GM23248 (cell line): ENCODE measurements around the gene ZNF638.

ENCODE experiments used
- EZH2 ChIP-seq: fragments of 200-600 bp; sonication (generic); IDR thresholded peaks from 2 replicates; pipeline ENCODE4 v1.6.1; 2018; ENCODE audit warnings: antibody characterized with exemption, mild to moderate bottlenecking; ENCODE audit not compliant: insufficient read depth, poor library complexity, severe bottlenecking
- EZH2phosphoT487 ChIP-seq: fragments of 200-600 bp; sonication (generic); IDR thresholded peaks from 2 replicates; pipeline ENCODE4 v1.6.1; 2018; ENCODE audit warnings: antibody characterized with exemption, moderate library complexity, mild to moderate bottlenecking, low read depth; ENCODE audit not compliant: insufficient read depth

DNA sequence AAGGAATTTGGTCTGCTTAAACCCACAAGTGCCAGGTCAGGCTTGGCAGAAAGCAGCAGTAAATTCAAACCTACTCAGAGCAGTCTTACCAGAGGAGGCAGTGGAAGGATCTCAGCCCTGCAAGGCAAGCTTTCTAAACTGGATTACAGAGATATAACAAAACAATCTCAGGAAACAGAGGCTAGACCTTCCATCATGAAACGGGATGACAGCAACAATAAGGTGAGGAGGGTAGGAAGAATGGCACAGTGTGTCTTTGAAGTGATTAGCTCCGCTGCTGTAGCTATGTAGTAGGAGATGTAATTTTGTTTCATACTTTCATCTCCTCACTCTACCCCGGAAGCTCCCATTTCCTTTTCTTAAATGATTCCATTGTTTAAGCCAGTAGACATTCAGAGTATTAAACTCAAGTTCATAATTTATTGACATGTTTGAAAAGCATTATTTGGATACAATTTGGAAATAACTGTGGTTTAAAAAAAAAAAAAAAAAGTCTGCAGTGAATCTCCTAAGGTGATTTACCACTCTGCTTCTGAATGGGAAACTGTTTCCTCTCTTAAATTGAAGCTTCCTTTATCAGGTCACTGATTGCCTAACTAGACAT is 92.3 kb downstream of the ZNF638 start:
- TF ChIP-seq EZH2 (no peak), EZH2phosphoT487 (no peak)
